ENCODE results near the gene MBD2. TPM values are rescaled to one million over a fixed set of nuclear protein-coding genes. Genes with fewer than 3 reads are reported as not detected.
A peak's percentile ranks its signal among the peaks of the same experiment; 100 is the strongest.

The MBD2 gene
- 14.4 and 16.8 TPM in 2 replicates for total RNA-seq
- polyA plus RNA-seq = 56.8 and 72.2 TPM in 2 replicates

- peaks cover 36% of the 10 kb centered on the region for H4K20me1 ChIP-seq (ENCODE audit: insufficient read depth, poor library complexity, severe bottlenecking)
- H3K79me2 ChIP-seq = peaks cover 44% of the 10 kb centered on the region
- no peaks in the 10 kb centered on the region for H3K36me3 ChIP-seq (replicated peaks; ENCODE audit: insufficient read depth, low read depth)
- under 1% methylated on average over 26 of the region's 66 CpGs for WGBS (ENCODE audit: low lambda C conversion rate, missing lambda C conversion rate)
- peaks cover 17% of the 10 kb centered on the region for H3K4me1 ChIP-seq (ENCODE audit: insufficient read depth)
- TF ChIP-seq, protein P1, sequence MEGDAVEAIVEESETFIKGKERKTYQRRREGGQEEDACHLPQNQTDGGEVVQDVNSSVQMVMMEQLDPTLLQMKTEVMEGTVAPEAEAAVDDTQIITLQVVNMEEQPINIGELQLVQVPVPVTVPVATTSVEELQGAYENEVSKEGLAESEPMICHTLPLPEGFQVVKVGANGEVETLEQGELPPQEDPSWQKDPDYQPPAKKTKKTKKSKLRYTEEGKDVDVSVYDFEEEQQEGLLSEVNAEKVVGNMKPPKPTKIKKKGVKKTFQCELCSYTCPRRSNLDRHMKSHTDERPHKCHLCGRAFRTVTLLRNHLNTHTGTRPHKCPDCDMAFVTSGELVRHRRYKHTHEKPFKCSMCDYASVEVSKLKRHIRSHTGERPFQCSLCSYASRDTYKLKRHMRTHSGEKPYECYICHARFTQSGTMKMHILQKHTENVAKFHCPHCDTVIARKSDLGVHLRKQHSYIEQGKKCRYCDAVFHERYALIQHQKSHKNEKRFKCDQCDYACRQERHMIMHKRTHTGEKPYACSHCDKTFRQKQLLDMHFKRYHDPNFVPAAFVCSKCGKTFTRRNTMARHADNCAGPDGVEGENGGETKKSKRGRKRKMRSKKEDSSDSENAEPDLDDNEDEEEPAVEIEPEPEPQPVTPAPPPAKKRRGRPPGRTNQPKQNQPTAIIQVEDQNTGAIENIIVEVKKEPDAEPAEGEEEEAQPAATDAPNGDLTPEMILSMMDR (IDR thresholded peaks at IDR 0.05; ENCODE audit: poor library complexity) = peak; percentile 35
- TF ChIP-seq EZH2 (IDR thresholded peaks at IDR 0.05; ENCODE audit: borderline replicate concordance) = no peak
- no peak for TF ChIP-seq EZH2phosphoT487 (IDR thresholded peaks at IDR 0.05; ENCODE audit: low read depth, severe bottlenecking, unreplicated experiment)
- H3K4me2 ChIP-seq = peak within 1 kb of the TSS; percentile 94
- DNase-seq (ENCODE audit: low spot score) = peak; percentile 98
- no peaks in the 10 kb centered on the region for H3K27me3 ChIP-seq
- peak within 1 kb of the TSS; percentile 74 for H3K27ac ChIP-seq
- peak within 1 kb of the TSS; percentile 86 for H3K4me3 ChIP-seq
- peak within 1 kb of the TSS; percentile 93 for H2AFZ ChIP-seq
- H3K9me3 ChIP-seq (ENCODE audit: low read depth) = no peaks in the 10 kb centered on the region
- H3K9me2 ChIP-seq (replicated peaks; ENCODE audit: insufficient read depth) = no peaks in the 10 kb centered on the region
Measured at GRCh38 chr18:54224379-54225014, at the start of gene MBD2. Gene MBD2 (minus strand): TSS chr18:54224669. CDS start chr18:54224559, 110 bp downstream.

DNA sequence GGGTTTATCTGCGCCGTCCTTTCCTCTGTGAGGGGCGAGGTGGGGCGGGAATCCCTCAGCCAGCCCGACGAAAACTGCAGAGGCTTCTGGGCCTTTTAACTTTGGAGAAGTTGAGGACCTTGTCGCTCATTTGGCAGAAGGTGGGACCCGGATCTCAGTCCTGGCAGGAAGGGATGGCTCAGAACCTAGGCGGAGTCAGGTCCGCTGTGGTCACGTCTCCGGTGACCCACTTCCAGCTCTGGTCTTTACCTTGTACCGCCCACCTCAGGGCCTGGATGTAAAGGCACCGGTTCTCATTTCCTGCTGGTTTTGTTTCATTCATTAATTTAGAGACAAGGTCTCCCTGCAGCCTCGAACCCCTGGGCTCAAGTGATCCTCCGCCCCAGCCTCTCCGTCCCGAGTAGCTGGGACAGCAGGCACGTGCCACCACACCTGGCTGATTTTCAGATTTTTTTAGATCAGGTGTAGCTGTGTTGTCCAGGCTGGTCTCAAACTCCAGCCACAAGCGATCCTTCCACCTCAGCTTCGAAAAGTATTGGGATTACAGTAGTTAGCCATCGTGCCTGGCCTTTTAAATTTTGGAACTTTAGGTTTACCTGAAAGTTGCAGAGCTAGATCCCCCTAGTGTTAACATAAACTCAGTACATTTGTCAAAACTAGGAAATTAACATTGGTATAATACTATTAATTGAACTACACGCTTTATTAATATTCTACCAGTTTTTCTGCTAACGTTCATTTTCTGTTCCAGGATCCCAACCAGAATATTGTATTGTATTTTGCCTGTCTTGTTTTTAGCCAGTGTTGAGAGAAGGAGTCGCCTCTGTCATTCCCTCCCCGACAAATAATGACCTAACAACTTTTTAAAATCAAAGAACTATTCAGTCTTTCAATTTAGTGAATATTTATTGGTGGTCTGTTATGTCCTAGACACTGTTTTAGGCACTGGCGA, 45.7 kb upstream of the MBD2 start:
- Histone ChIP-seq H2AFZ (peak overlapping the region; percentile 87), H3K4me1 (ENCODE audit: insufficient read depth) (no peaks in the 10 kb centered on the region), H3K4me3 (peak overlapping the region; percentile 47), H3K4me2 (peak overlapping the region; percentile 88), H3K9me2 (replicated peaks; ENCODE audit: insufficient read depth) (no peaks in the 10 kb centered on the region), H3K27ac (peak overlapping the region; percentile 93), H3K9me3 (ENCODE audit: low read depth) (no peaks in the 10 kb centered on the region), H3K79me2 (peaks cover 19% of the 10 kb centered on the region), H4K20me1 (ENCODE audit: insufficient read depth, poor library complexity, severe bottlenecking) (no peaks in the 10 kb centered on the region), H3K27me3 (no peaks in the 10 kb centered on the region), H3K36me3 (replicated peaks; ENCODE audit: insufficient read depth, low read depth) (no peaks in the 10 kb centered on the region)
- DNase-seq (ENCODE audit: low spot score) = peak; percentile 57
- TF ChIP-seq, protein P1 (IDR thresholded peaks at IDR 0.05; ENCODE audit: poor library complexity) = peak; percentile 57
- no peak for TF ChIP-seq EZH2phosphoT487 (IDR thresholded peaks at IDR 0.05; ENCODE audit: low read depth, severe bottlenecking, unreplicated experiment)
- TF ChIP-seq EZH2 (IDR thresholded peaks at IDR 0.05; ENCODE audit: borderline replicate concordance) = no peak
- 11% methylated on average over 27 of the region's 27 CpGs for WGBS (ENCODE audit: low lambda C conversion rate, missing lambda C conversion rate)

DNA sequence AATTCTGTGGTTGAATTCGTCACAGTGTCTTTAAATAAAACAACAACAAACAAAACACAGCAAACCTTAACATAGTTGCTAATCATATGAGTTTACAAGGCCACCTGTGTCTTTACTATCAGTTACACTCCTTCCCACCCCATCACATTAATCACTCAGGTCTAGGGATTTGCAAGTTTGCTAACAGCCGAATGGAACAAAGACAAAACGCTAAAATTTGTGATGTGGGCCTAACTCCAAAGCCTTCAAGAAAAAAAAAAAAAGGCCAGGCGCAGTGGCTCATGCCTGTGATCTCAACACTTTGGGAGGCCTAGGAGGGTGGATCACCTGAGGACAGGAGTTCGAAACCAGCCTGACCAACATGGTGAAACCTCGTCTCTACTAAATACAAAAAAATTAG, 44.3 kb upstream of the MBD2 start:
- DNase-seq (ENCODE audit: low spot score) = no peak
- H4K20me1 ChIP-seq (ENCODE audit: insufficient read depth, poor library complexity, severe bottlenecking) = no peaks in the 10 kb centered on the region
- TF ChIP-seq EZH2 (IDR thresholded peaks at IDR 0.05; ENCODE audit: borderline replicate concordance) (no peak), EZH2phosphoT487 (IDR thresholded peaks at IDR 0.05; ENCODE audit: low read depth, severe bottlenecking, unreplicated experiment) (no peak)
- TF ChIP-seq, protein P1 (IDR thresholded peaks at IDR 0.05; ENCODE audit: poor library complexity) = no peak
- H3K4me3 ChIP-seq = peak overlapping the region; percentile 2
- H3K79me2 ChIP-seq = peaks cover 19% of the 10 kb centered on the region
- peak overlapping the region; percentile 93 for H3K27ac ChIP-seq
- H3K36me3 ChIP-seq (replicated peaks; ENCODE audit: insufficient read depth, low read depth) = no peaks in the 10 kb centered on the region
- WGBS (ENCODE audit: low lambda C conversion rate, missing lambda C conversion rate) = 69% methylated on average over 6 of the region's 6 CpGs
- no peaks in the 10 kb centered on the region for H3K4me1 ChIP-seq (ENCODE audit: insufficient read depth)
- H2AFZ ChIP-seq = peak overlapping the region; percentile 87
- H3K27me3 ChIP-seq = no peaks in the 10 kb centered on the region
- H3K9me2 ChIP-seq (replicated peaks; ENCODE audit: insufficient read depth) = no peaks in the 10 kb centered on the region
- H3K9me3 ChIP-seq (ENCODE audit: low read depth) = no peaks in the 10 kb centered on the region
- peak overlapping the region; percentile 88 for H3K4me2 ChIP-seq

Measured in hepatocyte (in vitro differentiated cells).